ENCODE results near the gene SNAP23.

SNAP23 gene

DNA sequence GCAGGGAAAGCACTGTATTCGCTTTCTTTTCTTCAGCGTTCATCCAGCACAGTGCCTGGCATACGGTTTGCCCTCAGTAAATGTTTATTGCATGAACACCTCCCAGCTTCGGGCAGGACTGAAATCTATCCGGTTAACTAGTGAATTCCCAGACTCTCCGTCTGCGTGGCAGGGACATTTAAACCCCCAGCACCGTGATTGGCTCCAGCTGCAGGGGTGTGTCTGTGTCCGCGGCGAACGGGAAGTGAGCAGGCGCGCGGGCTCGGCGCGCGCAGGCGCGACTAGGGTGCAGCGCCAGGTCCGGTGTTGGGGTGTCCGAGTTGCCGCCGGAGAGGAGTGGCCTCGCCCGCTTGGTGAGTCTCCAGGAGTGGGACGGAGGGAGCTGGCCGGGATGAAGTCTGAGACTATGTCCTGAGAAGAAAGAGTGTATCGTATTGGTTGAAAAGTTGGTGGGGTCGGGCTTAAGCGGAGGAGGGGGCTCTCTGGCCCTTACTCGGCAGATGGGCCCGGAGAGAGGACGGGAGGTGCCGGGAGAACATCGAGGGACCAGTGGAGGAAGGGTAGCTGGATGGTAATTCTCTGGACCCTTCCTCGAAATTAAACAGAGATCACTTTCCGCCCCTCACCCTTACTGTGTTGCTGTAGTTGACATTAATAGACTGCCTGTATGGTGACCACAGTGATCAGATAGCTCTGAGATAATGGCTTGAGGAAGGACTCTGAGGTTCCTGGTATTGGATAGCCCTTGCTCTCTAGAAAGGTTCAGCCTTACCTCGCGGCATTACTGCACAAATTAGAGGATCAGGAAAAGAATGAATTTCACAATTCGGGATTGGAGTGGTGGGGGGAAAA is at the start of gene SNAP23:
SNAP23 (plus strand) TSS at position 274 of the 852 bp plus-strand sequence. CDS start 16,213 bp downstream, outside the sequence.
- DNase-seq = peak; percentile 87

DNA sequence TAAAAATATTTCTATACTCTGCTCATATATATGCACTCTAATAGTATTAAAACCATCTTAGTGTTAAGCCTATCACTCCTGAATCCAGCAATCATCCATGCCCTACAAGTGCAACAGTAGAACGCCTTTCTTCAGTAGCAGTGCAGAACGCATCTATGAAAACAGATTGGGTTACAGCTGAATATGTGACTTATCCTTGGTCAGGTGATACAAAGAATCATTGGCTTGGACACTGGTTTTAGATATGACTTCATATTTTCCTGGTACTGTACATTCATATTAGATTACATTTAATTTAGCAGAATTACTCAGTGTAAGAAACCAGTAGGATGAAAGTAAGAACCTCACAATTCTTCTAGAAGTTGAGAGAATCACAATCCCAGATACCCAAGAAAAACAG is 47.8 kb upstream of the SNAP23 start:
- DNase-seq = no peak

DNA sequence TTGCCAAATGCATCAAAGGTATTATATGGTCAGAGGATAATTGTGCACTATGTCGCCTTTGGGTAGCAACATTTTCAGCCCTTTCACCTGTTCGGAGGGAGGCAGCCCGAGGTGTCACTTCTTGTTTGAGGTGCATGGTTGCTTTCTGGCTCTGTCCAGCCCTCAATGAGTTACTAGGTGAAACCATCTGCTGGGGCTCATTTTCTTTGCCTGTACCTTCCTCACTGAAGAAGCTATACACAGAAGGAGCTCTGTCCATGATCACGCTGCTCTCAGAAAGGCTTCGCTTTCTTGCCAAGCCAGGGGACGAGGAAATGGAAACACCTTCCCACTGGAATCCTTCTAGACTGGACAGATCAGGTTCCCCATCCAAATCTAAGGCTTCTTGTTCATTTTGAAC is 47.2 kb upstream of the SNAP23 start:
- no peak for DNase-seq

DNA sequence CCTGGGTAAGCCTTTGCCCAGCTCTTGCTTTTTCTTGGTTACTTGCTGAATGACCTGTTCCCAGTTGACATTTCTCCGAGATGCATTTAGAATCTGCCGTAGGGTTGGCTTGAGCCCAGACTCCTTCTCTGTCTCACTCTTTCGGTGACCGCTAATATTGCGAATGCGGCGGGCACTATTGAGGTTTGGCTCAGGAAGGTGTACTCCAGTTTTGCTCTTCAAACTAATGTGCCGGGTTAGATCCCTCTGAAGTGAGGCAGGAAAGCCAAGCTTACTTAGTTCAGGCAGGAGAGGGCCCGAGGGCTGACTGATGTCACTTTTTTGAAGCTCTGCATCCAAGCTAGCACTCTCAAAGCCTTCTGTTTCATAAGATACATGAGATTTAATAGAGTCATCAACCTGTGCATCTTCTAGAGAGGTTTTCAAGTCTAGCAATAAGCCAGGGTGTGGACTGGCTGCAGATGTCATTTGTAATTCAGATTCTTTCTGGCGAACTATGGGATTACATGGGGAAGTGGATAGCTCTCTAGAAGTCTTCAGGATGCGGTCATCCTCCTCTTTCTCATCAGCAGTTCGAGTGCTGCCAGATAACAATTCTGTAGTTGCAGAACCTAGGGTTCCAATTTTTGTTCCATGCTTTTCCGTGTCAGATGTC is 45.5 kb upstream of the SNAP23 start:
- no peak for DNase-seq

GRCh38 chr15:42450425-42450790 is 45.0 kb upstream of the SNAP23 start:
- no peak for DNase-seq

DNA sequence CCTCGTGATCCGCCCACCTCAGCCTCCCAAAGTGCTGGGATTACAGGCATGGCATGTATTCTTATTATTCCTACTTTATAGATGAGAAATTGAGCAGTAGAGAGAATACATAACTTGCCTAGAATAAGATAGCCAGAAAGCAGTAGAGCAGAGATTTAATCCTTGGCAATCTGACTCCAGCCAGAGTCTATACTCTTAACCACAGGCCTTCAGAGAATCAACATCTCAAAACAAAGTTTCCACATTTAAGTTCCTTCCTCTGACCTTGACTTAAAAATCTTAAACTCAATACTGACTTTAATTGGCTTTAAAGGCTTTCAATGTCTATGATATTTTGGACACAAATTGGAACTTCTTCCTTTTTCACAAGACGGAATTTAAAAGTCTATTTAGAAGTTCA is 41.6 kb upstream of the SNAP23 start:
- no peak for DNase-seq

DNA sequence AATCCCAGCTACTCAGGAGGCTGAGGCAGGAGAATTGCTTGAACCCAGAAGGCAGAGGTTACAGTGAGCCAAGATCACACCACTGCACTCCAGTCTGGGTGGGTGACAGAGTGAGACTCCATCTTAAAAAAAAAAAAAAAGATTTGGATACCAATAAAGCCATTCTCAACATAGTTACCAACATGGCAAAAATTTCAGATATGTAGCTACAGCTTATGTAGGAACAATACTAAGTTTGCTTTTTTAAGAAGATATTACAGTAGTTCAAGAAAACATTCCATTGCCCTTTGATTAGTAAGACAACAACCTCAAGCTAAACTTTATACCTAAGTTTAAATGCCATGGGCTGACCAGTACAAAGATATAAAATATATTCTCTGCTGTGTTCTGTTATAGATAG is 38.9 kb upstream of the SNAP23 start:
- no peak for DNase-seq

GRCh38 chr15:42456971-42457370 is 38.5 kb upstream of the SNAP23 start:
- DNase-seq = no peak

GRCh38 chr15:42457445-42458442 is 37.7 kb upstream of the SNAP23 start:
- no peak for DNase-seq

- DNase-seq = no peak
Observed at GRCh38 chr15:42461261-42461660, 34.2 kb upstream of the SNAP23 start.

GRCh38 chr15:42465520-42466259 is 29.7 kb upstream of the SNAP23 start:
- DNase-seq = no peak

DNA sequence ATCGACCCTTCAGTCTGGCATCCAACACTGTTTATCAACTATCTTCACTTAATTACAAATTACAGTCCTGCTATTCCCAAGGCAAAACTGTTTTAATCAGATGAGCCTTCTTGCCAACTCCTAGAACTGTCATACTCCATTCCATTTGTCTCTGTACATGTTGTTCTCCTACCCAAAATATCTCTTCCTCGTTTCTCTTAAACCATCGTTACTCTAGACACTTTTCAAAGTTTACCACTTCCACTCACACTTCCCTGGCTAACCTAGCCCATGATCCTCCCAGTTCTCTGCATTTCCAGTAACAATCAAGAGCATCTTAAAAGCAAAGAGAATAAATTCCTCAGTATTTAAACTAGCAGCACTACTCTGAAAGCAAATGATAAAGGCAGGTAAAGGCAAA is 24.4 kb upstream of the SNAP23 start:
- no peak for DNase-seq

- DNase-seq = no peak
Observed at GRCh38 chr15:42474827-42475226, 20.6 kb upstream of the SNAP23 start.

- DNase-seq = no peak
Observed at GRCh38 chr15:42482701-42483100, 12.7 kb upstream of the SNAP23 start.

- DNase-seq = no peak
Observed at GRCh38 chr15:42483677-42484076, 11.8 kb upstream of the SNAP23 start.

GRCh38 chr15:42490291-42490670 is 5.2 kb upstream of the SNAP23 start:
- peak; percentile 25 for DNase-seq

- peak; percentile 94 for DNase-seq
Observed at GRCh38 chr15:42490671-42491538, 4.5 kb upstream of the SNAP23 start, which contains the start of gene ZNF106. TSS of gene ZNF106 (minus strand) at chr15:42491141. CDS start at chr15:42472289, 18,852 bp downstream.

DNA sequence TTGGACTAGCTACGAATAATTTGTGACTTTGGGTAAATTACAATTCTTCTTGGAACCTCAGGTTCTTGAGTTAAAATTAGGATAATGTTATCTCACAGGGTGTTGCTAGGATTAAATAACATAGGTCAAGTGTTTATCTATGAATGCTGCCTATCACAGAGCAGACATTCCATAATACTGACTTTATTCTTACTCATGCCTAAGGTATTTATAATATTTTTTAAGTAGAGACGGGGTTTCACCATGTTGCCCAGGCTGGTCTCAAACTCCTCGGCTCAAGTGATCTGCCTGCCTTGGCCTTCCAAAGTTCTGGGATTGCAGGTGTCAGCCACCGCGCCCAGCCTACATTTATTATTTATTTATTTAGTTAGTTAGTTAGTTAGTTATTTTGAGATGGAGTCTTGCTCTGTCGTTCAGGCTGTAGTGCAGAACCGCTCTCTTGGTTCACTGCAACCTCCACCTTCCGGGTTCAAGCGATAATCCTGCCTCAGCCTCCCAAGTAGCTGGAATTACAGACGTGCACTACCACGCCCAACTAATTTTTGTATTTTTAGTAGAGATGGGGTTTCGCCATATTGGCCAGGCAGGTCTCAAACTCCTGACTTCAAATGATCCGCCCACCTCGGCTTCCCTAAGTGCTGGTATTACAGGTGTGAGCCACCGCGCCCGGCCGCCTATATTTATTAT is 3.8 kb upstream of the SNAP23 start:
- DNase-seq = no peak

- DNase-seq = no peak
Observed at GRCh38 chr15:42493679-42494078, 1.8 kb upstream of the SNAP23 start.

GRCh38 chr15:42494998-42495360 is 455 bp upstream of the SNAP23 start:
- peak; percentile 48 for DNase-seq
